Stimulated activated CD4-positive, alpha-beta T cell treated with anti-CD3 and anti-CD28 coated beads, Interleukin-15, amount 100 ng/mL, for 24 hours (primary cell): ENCODE results near the gene CKAP5.

Experiments
- DNase-seq: peaks from one replicate; pipeline ENCODE4 v3.0.0-alpha.2; 2020

Gene CKAP5

DNA sequence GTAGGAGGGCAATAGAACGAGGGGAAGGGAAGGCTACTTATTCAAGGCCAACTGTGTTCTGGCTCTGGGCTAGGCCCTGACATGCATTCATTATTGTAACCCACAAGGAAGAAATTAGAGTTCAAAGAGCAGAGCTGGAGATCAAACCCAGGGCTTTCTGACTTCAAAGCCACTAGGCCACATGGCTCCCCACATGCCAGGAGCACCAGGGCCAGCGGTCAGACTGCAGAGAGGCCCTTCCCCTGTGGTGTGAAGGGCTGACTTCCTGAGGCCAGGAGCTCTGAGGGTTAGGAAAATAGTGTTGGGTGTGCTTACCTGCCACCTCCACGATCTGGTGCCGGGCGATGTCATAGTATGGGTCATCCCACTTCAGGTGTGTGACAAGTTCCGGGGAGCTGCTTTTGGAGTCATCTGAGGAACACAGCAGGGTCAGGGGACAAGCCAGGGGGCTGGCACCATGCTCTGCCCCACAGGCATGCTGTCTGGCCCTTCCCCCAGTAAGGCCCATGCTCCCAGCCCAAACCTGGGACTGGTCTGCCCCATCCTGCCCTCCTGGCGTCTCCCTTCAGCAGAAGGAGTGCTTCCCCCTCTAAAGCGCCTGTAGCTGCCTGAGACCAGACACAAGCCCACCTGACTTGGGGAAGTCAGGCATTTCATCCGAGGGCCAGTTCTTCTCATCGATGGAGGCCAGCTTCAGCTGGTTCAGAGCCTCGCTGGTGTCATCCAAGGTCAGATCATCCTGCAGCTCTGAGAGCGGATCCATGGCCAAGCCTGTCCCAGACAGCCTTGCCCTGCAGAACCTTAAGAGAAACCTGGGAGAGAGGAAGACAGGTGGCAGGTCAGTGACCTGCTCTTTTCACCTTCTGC, 150.5 kb downstream of the CKAP5 start:
- no peak for DNase-seq

- no peak for DNase-seq
These were observed 151.5 kb downstream of the CKAP5 start for GRCh38 chr11:46694607-46695006.

GRCh38 chr11:46694072-46694471, 152.0 kb downstream of the CKAP5 start:
- DNase-seq, result no peak

GRCh38 chr11:46693597-46694012, 152.5 kb downstream of the CKAP5 start:
- no peak for DNase-seq
